GM21717 (cell line): ENCODE data around the gene ELF4.

ENCODE experiments used
- ATAC-seq: cut with Tn5 transposase; IDR thresholded peaks from one replicate; pipeline ENCODE4 v1.9.1; 2021; ENCODE audit warnings: mild to moderate bottlenecking, moderate library complexity; ENCODE audit not compliant: unreplicated experiment

ELF4 gene

GRCh38 chrX:130085551-130086446, 24.5 kb downstream of the ELF4 start:
- ATAC-seq = no peak

- peak; percentile 37 for ATAC-seq
These were observed 25.6 kb downstream of the ELF4 start for GRCh38 chrX:130084631-130085237.

- peak; percentile 20 for ATAC-seq
These were observed 26.5 kb downstream of the ELF4 start for GRCh38 chrX:130083656-130084382.

- no peak for ATAC-seq
These were observed 27.2 kb downstream of the ELF4 start for GRCh38 chrX:130083107-130083490.

- ATAC-seq = peak; percentile 59
These were observed 27.8 kb downstream of the ELF4 start for GRCh38 chrX:130082244-130083106.

- ATAC-seq = no peak
These were observed 28.8 kb downstream of the ELF4 start for GRCh38 chrX:130081421-130082045.

- no peak for ATAC-seq
These were observed 29.4 kb downstream of the ELF4 start for GRCh38 chrX:130080791-130081367.

- ATAC-seq = no peak
These were observed 30.4 kb downstream of the ELF4 start for GRCh38 chrX:130079824-130080406.

- no peak for ATAC-seq
These were observed 34.5 kb downstream of the ELF4 start for GRCh38 chrX:130075777-130076176.

GRCh38 chrX:130072345-130072740, 38.0 kb downstream of the ELF4 start:
- ATAC-seq = no peak

GRCh38 chrX:130071611-130072344, 38.5 kb downstream of the ELF4 start:
- ATAC-seq = no peak

- no peak for ATAC-seq
These were observed 43.2 kb downstream of the ELF4 start for GRCh38 chrX:130066975-130067615.

GRCh38 chrX:130060122-130061069, 49.9 kb downstream of the ELF4 start:
- ATAC-seq = peak; percentile 90

GRCh38 chrX:130058652-130059051, 51.6 kb downstream of the ELF4 start:
- no peak for ATAC-seq

GRCh38 chrX:130057209-130057608, 53.1 kb downstream of the ELF4 start:
- ATAC-seq = no peak

GRCh38 chrX:130055899-130056298, 54.4 kb downstream of the ELF4 start:
- no peak for ATAC-seq

GRCh38 chrX:130055103-130055502, 55.2 kb downstream of the ELF4 start:
- ATAC-seq = no peak
